ENCODE data around the gene SLC2A4RG.

Gene SLC2A4RG

DNA sequence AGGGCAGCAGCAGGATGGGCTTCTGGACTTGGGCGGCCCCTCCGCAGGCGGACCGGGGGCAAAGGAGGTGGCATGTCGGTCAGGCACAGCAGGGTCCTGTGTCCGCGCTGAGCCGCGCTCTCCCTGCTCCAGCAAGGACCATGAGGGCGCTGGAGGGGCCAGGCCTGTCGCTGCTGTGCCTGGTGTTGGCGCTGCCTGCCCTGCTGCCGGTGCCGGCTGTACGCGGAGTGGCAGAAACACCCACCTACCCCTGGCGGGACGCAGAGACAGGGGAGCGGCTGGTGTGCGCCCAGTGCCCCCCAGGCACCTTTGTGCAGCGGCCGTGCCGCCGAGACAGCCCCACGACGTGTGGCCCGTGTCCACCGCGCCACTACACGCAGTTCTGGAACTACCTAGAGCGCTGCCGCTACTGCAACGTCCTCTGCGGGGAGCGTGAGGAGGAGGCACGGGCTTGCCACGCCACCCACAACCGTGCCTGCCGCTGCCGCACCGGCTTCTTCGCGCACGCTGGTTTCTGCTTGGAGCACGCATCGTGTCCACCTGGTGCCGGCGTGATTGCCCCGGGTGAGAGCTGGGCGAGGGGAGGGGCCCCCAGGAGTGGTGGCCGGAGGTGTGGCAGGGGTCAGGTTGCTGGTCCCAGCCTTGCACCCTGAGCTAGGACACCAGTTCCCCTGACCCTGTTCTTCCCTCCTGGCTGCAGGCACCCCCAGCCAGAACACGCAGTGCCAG is 42.8 kb upstream of the SLC2A4RG start, which contains the start of gene TNFRSF6B:
Gene TNFRSF6B (plus strand): TSS at position 25 of the 729 bp plus-strand sequence. CDS start 116 bp downstream, at position 141.
- H3K4me1 Mint-ChIP-seq = peaks cover 19 to 41% of the 10 kb centered on the region in 2 donors
- peaks cover 10 to 30% of the 10 kb centered on the region in 2 donors for H3K36me3 Mint-ChIP-seq
- H3K27ac Mint-ChIP-seq = peak within 1 kb of the TSS; percentile 87
- DNase-seq = no peak
- H3K4me3 Mint-ChIP-seq = peak within 1 kb of the TSS; percentile 50 to 73
- no peaks in the 10 kb centered on the region for H3K27me3 Mint-ChIP-seq
- H3K9me3 Mint-ChIP-seq = no peaks in the 10 kb centered on the region
- peak; percentile 29 to 31 for ATAC-seq (replicated peaks)

DNA sequence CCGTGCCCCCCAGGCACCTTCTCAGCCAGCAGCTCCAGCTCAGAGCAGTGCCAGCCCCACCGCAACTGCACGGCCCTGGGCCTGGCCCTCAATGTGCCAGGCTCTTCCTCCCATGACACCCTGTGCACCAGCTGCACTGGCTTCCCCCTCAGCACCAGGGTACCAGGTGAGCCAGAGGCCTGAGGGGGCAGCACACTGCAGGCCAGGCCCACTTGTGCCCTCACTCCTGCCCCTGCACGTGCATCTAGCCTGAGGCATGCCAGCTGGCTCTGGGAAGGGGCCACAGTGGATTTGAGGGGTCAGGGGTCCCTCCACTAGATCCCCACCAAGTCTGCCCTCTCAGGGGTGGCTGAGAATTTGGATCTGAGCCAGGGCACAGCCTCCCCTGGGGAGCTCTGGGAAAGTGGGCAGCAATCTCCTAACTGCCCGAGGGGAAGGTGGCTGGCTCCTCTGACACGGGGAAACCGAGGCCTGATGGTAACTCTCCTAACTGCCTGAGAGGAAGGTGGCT is 42.2 kb upstream of the SLC2A4RG start:
- peak overlapping the region; percentile 50 to 73 for H3K4me3 Mint-ChIP-seq
- no peaks in the 10 kb centered on the region for H3K9me3 Mint-ChIP-seq
- peak overlapping the region; percentile 87 for H3K27ac Mint-ChIP-seq
- peaks cover 10 to 35% of the 10 kb centered on the region in 2 donors for H3K36me3 Mint-ChIP-seq
- ATAC-seq (replicated peaks) = peak; percentile 11 to 27
- DNase-seq = no peak
- no peaks in the 10 kb centered on the region for H3K27me3 Mint-ChIP-seq
- peaks cover 19 to 46% of the 10 kb centered on the region in 2 donors for H3K4me1 Mint-ChIP-seq

DNA sequence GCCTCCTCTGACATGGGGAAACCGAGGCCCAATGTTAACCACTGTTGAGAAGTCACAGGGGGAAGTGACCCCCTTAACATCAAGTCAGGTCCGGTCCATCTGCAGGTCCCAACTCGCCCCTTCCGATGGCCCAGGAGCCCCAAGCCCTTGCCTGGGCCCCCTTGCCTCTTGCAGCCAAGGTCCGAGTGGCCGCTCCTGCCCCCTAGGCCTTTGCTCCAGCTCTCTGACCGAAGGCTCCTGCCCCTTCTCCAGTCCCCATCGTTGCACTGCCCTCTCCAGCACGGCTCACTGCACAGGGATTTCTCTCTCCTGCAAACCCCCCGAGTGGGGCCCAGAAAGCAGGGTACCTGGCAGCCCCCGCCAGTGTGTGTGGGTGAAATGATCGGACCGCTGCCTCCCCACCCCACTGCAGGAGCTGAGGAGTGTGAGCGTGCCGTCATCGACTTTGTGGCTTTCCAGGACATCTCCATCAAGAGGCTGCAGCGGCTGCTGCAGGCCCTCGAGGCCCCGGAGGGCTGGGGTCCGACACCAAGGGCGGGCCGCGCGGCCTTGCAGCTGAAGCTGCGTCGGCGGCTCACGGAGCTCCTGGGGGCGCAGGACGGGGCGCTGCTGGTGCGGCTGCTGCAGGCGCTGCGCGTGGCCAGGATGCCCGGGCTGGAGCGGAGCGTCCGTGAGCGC is 41.6 kb upstream of the SLC2A4RG start:
- ATAC-seq (replicated peaks) = no peak
- H3K4me3 Mint-ChIP-seq = no peak overlapping the region

DNA sequence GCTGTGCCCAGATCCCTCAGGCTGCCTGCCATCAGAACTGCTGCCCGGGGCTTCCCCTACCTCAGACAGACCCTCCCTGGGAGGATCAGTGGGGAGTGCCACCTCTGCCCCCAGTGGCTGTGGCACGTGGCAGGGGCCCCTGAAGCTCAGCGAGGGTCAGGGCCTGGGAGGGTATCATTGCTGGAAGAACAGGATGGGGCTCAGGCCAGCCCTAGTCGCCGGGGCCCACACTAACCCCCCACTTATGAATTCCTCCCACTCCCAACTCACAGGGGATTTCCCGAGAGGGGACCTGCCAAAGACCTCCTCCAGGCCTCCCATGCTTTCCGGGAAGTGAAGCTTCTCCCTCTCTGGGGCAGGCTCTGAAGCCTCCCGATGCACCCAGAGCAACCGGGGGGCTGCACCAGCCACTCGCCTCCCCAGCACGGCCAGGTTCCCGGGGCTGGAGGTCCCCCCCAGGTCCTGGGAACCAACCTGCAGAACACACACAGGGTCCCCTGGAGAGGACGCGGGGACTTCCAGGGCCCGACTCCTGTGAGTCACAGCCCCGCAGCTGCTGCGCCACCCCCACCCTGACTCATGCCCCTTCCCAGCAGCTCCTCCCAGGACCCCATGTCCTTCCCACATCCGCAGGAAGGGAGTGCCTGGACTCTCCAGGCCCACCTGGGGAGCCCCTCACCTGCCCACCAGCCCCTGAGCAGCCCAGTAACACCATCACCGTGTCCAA is 40.7 kb upstream of the SLC2A4RG start:
- H3K27ac Mint-ChIP-seq = peak overlapping the region; percentile 83
- H3K36me3 Mint-ChIP-seq = peaks cover 8 to 27% of the 10 kb centered on the region in 2 donors
- ATAC-seq (replicated peaks) = peak in 1 of 2 donors; percentile 24
- peak overlapping the region in 1 of 2 donors; percentile 37 for H3K4me3 Mint-ChIP-seq
- H3K27me3 Mint-ChIP-seq = no peaks in the 10 kb centered on the region
- H3K9me3 Mint-ChIP-seq = no peaks in the 10 kb centered on the region
- peaks cover 17 to 44% of the 10 kb centered on the region in 2 donors for H3K4me1 Mint-ChIP-seq
- DNase-seq = no peak

More for the DNA sequence above, 41.6 kb upstream of the SLC2A4RG start:
- no peaks in the 10 kb centered on the region for H3K27me3 Mint-ChIP-seq
- no peak for DNase-seq
- peaks cover 10 to 32% of the 10 kb centered on the region in 2 donors for H3K36me3 Mint-ChIP-seq
- no peaks in the 10 kb centered on the region for H3K9me3 Mint-ChIP-seq
- H3K27ac Mint-ChIP-seq = peak overlapping the region; percentile 51
- peaks cover 17 to 48% of the 10 kb centered on the region in 2 donors for H3K4me1 Mint-ChIP-seq

DNA sequence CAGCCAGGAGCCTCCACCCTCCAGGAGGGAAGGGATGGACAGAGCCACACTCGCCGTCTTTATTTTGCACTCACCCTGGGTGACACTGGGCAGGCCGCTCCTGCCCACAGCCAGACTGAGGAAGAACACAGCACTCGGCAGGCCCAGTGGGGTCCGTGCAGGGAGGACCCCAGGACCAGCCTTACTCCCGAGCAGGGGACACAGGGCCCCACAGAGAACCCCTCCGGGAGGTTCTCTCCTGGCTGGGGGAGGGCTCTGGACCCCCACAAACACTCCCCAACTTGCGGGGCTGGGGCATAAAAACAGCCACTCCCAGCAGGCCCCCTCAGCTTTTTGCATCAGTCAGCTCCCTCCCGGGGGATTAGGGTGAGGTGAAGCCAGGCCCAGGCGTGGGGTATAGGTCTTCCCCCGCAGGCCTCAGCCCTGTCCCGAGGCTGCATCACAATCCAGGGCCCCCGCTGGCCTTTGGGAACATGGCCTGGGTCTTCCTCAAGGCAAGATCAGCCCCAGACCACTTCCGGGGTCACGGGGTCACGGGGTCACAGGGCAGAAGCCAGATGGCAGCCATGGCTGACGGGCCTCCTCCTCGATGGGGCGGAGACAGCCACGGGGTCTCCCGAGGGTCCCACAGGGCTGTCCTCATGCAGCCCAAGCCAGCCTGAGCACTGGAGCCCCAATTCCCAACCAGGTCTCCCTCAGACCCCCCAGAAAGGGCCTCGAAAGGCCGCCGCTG is 39.9 kb upstream of the SLC2A4RG start:
- Mint-ChIP-seq H3K27ac (peak overlapping the region; percentile 83), H3K4me1 (peaks cover 17 to 43% of the 10 kb centered on the region in 2 donors), H3K27me3 (no peaks in the 10 kb centered on the region), H3K36me3 (peaks cover 12 to 26% of the 10 kb centered on the region in 2 donors), H3K9me3 (no peaks in the 10 kb centered on the region), H3K4me3 (no peak overlapping the region)
- no peak for ATAC-seq (replicated peaks)
- no peak for DNase-seq

DNA sequence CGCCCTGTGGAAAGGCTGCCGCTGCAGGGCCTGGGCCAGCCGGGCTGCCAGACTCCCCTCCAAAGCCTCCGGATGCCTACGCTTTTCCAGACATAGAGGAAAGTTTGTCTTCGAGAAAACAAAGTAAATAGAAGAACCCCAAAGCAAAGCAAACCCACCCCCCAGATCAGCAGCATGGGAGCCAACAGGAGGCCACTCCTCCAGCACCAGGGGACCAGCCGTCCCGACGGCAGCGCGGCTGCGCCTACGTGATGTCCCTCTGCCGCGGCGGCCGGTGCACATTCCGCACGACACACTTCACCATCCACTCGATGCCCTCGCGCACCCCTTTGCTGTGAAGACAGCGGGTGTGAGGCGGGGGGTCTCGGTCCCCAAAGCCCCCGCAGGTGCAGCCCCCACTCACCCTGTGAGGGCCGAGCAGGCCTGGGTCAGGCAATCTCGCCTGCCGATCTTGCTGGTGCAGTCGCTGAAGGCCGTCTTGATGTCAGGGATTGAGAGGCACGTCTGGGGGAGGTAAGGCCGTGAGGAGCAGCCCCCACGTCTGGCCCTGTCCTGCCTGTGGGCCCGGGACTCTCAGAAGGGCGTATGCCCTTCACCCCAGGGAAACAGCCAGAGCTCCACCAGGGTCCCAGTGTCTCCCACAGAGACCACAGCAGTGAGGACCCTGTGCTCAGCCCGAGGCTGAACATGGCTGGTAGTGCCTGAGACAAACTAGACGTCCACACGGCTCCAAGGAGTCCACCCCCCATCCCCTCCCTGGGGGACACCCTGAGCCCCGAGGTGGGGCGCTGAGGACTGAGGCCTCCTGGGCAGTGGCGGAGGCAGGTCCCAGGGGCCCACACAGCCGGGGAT is 39.2 kb upstream of the SLC2A4RG start:
- Mint-ChIP-seq H3K27me3 (no peaks in the 10 kb centered on the region), H3K9me3 (no peaks in the 10 kb centered on the region), H3K4me3 (no peak overlapping the region), H3K4me1 (peaks cover 19 to 49% of the 10 kb centered on the region in 2 donors), H3K27ac (peak overlapping the region; percentile 73), H3K36me3 (peaks cover 15 to 33% of the 10 kb centered on the region in 2 donors)
- DNase-seq = no peak
- no peak for ATAC-seq (replicated peaks)

DNA sequence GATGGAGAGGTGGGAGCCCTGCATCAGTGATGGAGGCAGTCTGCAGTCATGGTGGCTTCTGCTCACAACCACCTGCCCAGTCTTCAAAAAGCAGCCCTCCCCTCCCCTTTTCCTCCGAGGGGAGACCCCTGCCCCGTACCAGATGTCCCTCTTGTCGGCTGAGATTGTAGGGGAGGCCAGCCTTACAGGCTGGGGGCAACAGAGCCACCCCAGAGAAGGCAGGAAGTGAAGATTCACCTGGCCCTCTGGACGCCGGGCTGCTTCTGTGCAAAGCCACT is 38.6 kb upstream of the SLC2A4RG start:
- Mint-ChIP-seq H3K9me3 (no peaks in the 10 kb centered on the region), H3K4me1 (peaks cover 21 to 52% of the 10 kb centered on the region in 2 donors), H3K27me3 (no peaks in the 10 kb centered on the region), H3K27ac (no peak overlapping the region), H3K36me3 (peaks cover 15 to 36% of the 10 kb centered on the region in 2 donors), H3K4me3 (no peak overlapping the region)
- ATAC-seq (replicated peaks) (no peak), DNase-seq (no peak)

DNA sequence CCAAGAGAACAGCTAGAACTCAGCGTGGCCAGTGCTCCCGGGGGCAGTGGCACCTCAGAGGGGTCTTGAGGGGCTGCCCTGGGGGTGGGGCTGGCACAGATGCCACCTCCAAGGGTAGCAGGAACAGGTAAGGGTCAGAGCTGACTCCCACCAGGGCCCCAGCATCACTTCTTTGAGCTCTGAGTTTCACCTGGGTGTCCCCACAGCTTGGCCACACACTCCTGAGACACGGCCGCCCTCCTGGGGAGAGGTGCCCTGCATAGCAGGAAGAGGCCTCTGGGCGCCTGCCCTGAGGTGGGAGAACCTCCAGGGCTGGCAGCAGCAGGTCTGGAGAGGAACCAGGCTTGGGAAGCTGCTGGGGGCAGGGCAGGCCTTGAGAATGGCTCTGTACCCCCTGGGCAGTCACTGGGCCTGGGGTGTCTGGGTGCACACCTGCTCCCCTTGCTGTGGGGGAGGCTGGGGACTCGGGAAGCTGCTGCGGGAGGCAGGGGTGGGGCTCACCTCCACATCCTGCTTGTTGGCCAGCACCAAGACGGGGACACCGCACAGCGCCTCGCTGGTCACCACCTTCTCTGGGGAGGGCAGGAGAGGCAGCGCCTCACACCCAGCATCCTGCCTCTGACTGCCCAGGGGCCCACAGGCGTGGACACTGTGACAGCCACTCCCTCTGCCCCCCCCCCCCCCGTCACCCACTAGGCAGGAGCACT is 38.1 kb upstream of the SLC2A4RG start:
- H3K27me3 Mint-ChIP-seq = no peaks in the 10 kb centered on the region
- peaks cover 19 to 52% of the 10 kb centered on the region in 2 donors for H3K4me1 Mint-ChIP-seq
- DNase-seq = no peak
- H3K27ac Mint-ChIP-seq = peak overlapping the region; percentile 14
- H3K9me3 Mint-ChIP-seq = no peaks in the 10 kb centered on the region
- no peak overlapping the region for H3K4me3 Mint-ChIP-seq
- H3K36me3 Mint-ChIP-seq = peaks cover 15 to 36% of the 10 kb centered on the region in 2 donors
- ATAC-seq (replicated peaks) = no peak

DNA sequence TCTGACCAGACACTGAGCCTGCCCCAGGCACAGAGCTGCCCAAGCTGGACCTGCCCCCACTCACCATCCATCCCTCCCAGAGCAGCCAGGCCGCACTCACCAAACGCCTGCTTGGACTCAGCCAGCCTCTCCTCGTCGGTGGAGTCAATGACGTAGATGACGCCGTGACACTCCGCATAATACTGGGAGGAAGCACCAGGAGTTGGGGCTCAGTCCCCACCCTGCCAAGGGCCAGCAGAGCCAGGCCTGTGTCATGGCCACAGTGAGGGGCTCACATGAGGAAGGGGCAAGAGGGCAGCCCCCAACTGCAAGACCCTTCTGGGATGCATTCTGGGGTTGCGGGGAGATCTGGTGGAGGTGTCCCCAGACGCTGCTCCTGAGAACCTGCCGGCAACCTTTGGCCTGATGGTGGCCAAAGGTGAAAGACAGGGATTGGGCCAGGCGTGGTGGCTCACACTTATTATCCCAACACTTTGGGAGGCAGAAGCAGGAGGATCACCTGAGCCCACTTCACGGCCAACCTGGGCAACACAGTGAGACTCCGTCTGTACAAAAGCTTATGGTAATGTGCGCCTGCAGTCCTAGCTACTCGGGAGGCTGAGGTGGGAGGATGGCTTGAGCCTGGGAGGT is 37.4 kb upstream of the SLC2A4RG start:
- Mint-ChIP-seq H3K27ac (peak overlapping the region; percentile 14), H3K36me3 (peaks cover 15 to 40% of the 10 kb centered on the region in 2 donors), H3K4me3 (peak overlapping the region; percentile 25 to 53), H3K4me1 (peaks cover 24 to 52% of the 10 kb centered on the region in 2 donors), H3K9me3 (no peaks in the 10 kb centered on the region), H3K27me3 (no peaks in the 10 kb centered on the region)
- ATAC-seq (replicated peaks) = no peak
- DNase-seq = no peak

DNA sequence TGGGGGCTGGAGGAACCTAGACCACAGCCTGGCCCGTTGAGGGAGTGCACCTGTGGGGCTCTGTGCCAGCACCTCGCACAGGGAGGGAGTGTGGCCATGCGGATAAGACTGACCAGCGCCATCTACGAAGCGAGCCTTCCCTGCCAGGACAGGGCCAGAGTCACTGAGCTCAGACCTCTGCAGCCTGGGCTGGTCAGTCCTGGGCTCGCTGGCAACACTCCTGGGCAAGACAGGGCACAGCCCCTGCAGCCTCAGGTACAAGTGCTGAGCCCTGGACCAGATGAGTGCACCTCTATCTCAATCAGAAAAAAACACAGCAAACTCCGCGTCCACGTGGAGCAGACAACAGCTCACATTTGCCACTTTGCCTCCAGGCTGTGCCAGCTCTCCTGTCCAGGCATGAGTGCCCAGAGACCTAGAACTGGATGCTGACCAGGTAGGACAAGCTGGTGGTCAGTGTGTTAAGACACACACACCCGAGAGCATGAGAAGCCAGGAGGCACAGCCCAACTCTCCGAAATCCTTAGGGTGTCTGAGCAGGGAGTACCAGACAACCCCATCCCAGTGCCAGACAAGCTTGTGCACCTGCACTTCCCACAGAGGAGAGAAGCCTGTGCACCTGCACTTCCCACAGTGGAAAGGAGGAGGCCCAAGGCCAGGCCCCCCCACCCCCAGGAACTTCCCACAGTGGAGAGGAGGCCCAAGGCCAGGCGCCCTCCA is 36.7 kb upstream of the SLC2A4RG start:
- Mint-ChIP-seq H3K27me3 (no peaks in the 10 kb centered on the region), H3K4me3 (no peak overlapping the region), H3K4me1 (peaks cover 19 to 46% of the 10 kb centered on the region in 2 donors), H3K27ac (no peak overlapping the region), H3K36me3 (peaks cover 11 to 36% of the 10 kb centered on the region in 2 donors), H3K9me3 (no peaks in the 10 kb centered on the region)
- ATAC-seq (replicated peaks) (no peak), DNase-seq (no peak)

DNA sequence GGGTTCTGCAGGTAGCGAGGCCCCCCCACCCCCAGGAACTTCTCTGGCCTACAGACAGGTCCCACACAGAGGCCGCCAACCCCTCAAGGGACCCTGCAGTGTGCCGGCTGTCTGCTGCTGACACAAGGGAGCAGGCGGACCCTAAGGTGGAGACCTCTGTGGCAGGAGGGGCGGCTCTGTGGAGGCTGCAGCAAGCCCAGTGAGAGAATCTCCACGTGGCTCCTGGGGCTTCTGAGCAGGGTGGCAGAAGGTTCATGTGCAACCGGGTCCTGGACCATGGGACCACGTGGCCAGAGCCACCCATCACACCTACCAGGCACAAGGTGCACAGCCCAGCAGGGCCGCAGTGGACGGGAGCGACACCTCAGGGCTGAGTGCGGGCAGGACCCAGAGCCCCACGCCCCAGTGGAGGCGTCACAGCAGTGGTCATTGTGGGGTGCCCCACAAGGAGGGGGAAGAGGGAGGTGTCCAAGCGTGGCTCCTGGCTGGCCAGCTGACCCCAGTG is 36.1 kb upstream of the SLC2A4RG start:
- no peaks in the 10 kb centered on the region for H3K9me3 Mint-ChIP-seq
- DNase-seq = peak; percentile 0
- H3K27ac Mint-ChIP-seq = no peak overlapping the region
- peaks cover 19 to 45% of the 10 kb centered on the region in 2 donors for H3K4me1 Mint-ChIP-seq
- H3K4me3 Mint-ChIP-seq = no peak overlapping the region
- no peaks in the 10 kb centered on the region for H3K27me3 Mint-ChIP-seq
- peaks cover 13 to 37% of the 10 kb centered on the region in 2 donors for H3K36me3 Mint-ChIP-seq
- ATAC-seq (replicated peaks) = no peak
